DND-41 (cell line): ENCODE measurements around the gene NFASC.

Experiments used
- EZH2 ChIP-seq: IDR thresholded peaks from 3 replicates; pipeline ENCODE4 v1.6.1; 2012; ENCODE audit warnings: borderline replicate concordance, low read depth, mild to moderate bottlenecking, moderate library complexity, low read length, inconsistent platforms; ENCODE audit not compliant: severe bottlenecking
- TF ChIP-seq, protein P1 (sequence below): IDR thresholded peaks from 2 replicates; pipeline ENCODE4 v1.5.1; 2012; ENCODE audit warnings: borderline replicate concordance, low read length, moderate library complexity, mild to moderate bottlenecking; ENCODE audit not compliant: poor library complexity, severe bottlenecking; ENCODE audit errors: extremely low read depth

DNA sequence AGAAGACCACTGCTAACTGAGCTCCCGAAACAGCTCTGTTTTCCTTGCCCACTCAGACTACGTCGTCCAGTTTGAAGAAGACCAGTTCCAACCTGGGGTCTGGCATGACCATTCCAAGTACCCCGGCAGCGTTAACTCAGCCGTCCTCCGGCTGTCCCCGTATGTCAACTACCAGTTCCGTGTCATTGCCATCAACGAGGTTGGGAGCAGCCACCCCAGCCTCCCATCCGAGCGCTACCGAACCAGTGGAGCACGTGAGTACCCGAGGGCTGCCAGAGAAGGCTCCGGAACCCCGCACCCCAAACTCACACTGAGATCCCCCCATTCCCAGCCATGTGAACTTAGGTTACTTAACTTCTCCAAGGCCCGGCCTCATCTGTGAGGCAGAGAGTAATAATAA is 108.6 kb downstream of the NFASC start:
- TF ChIP-seq, protein P1, sequence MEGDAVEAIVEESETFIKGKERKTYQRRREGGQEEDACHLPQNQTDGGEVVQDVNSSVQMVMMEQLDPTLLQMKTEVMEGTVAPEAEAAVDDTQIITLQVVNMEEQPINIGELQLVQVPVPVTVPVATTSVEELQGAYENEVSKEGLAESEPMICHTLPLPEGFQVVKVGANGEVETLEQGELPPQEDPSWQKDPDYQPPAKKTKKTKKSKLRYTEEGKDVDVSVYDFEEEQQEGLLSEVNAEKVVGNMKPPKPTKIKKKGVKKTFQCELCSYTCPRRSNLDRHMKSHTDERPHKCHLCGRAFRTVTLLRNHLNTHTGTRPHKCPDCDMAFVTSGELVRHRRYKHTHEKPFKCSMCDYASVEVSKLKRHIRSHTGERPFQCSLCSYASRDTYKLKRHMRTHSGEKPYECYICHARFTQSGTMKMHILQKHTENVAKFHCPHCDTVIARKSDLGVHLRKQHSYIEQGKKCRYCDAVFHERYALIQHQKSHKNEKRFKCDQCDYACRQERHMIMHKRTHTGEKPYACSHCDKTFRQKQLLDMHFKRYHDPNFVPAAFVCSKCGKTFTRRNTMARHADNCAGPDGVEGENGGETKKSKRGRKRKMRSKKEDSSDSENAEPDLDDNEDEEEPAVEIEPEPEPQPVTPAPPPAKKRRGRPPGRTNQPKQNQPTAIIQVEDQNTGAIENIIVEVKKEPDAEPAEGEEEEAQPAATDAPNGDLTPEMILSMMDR = no peak
- no peak for TF ChIP-seq EZH2
